HG03280 (cell line): ENCODE measurements around the gene TRUB2.

Source experiments
- ATAC-seq: cut with Tn5 transposase; IDR thresholded peaks from one replicate; pipeline ENCODE4 v1.9.1; 2021; ENCODE audit warnings: mild to moderate bottlenecking, moderate library complexity; ENCODE audit not compliant: unreplicated experiment

The TRUB2 gene

GRCh38 chr9:128322404-128323211 is at the start of gene TRUB2, which contains the start of gene COQ4:
TSS of gene TRUB2 (minus strand) at chr9:128322447. CDS start at chr9:128322408, 39 bp downstream.
TSS of gene COQ4 (plus strand) at chr9:128322839. CDS start at chr9:128322859, 20 bp downstream.
- peak; percentile 73 for ATAC-seq

DNA sequence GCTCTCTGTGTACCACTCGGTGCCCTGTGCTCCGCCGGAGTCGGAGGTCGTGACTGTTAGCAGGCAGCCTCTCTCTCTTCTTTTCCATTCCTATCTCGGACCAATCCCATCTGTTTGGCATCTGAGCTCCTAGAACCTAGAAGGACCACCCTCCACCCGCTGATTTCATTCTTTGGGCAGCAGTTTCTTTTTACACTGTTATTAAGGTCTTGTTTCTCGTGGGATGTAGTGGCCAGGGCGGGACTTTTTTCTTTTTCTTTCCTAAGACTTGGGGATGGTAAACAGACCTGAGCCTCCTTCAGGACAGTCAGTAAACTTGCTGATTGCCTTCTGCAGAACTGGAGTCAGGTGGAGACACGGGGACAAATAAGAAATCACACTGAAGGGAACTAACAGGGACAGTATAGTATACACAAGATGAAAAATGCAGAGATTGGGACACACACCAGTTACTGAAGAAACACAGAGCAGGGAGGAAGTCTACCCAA is 49.4 kb upstream of the TRUB2 start:
- ATAC-seq = no peak

DNA sequence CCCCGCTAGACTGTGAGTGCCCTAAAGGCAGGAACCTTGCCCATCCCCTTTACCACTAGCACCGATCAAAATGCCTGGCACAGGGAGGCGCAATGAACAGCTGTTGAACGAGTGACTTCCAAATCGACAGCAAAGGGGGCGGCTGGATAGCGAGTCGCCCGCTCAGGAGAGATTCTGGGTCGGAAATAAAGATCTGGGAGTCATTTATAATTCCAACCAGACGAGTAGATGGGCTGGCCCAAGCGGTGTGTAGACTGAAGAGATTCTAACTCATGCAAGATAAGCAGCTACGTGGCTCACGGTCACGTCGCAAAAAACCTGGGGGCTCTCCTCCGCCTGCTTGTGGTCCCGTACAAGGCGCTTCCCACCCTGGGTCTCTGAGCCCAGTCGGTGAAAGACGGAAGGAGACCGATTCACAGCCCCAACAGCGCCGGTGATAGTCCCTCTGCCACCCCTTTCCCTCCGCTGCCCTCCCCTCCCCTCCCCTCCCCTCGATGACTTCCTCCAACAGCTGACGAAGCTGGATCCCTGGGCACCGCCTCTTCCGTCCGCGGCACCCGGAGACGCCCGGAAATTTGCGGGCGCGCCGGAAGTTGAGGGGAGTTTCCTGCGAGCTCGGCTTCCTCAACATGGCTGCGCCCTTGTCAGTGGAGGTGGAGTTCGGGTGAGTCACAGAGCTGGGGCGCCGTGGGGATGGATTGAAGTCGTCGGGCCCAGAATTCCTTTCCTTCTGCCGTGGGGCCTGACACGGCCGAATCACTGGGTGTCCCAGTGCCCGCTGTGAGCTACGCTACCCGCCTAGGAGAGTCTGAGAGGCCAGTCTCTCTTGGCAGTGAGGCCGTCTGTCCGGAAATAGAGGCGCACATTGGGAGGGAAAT is 48.7 kb upstream of the TRUB2 start, which contains the start of gene URM1:
TSS of gene URM1 (plus strand) at position 623 of the 878 bp plus-strand sequence. CDS start at position 630, 7 bp downstream.
- peak; percentile 96 for ATAC-seq

DNA sequence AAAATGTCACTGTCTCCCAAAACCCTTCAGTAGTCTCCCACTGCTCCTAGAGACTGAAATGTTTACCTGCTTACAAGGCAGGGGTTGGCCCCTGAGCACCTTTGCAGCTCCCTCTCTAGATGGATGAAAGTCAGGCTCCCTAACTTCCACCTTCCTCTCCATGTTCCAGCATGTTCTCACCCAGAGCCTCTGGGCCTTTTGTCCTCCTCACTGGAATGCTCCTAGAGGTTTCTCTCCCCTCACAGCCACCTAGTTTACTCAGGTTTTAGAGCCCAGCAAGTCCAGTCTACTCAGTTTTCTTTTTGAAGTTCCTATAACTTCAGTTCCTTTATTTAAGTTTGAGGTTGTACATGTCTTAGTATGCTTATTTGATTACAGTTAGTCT is 48.1 kb upstream of the TRUB2 start:
- no peak for ATAC-seq

DNA sequence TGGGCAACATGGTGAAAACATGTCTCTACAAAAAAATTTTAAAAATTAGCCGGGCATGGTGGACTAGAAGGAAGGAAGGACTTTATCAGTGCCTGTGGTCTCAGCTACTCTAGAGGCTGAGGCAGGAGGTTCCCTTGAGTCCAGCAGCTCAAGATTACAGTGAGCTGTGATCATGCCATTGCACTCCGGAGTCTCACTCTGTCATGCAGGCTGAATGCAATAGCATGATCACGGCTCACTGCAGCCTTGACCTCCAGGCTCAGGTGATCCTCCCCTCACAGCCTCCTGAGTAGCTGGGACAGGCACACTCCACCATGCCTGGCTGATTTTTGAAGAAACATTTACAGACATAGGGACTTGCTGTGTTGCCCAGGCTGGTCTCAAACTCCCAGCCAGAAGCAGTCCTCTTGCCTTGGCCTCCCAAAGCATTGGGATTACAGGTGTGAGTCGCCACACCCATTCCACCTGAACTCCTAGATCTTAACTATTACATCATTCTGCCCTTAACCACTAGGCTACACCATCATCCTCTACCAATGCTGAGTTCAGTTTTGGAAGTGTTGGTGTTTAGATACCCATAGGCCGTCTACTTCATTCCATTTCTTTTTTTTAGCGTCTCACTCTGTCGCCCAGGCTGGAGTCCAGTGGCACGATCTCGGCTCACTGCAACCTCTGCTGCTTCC is 46.9 kb upstream of the TRUB2 start:
- no peak for ATAC-seq

DNA sequence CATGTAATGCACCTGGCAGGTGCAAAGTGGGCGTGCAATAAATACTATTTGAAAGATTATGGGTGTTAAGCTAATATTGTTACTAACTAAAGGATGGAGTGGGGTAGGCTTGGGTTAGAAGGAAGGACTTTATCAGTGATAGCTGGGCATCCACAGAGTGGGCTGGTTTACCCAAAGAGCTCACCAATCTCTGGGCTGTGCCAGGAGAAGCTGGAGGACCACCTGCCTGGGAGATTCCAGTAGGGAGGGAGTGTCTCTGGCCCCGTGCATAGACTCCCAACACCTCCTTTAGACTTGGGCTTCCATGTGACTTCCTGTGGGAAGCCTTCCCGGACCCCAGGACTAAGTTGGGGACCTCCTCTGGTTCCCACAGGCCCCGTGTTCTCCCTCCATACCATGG is 43.3 kb upstream of the TRUB2 start:
- no peak for ATAC-seq

DNA sequence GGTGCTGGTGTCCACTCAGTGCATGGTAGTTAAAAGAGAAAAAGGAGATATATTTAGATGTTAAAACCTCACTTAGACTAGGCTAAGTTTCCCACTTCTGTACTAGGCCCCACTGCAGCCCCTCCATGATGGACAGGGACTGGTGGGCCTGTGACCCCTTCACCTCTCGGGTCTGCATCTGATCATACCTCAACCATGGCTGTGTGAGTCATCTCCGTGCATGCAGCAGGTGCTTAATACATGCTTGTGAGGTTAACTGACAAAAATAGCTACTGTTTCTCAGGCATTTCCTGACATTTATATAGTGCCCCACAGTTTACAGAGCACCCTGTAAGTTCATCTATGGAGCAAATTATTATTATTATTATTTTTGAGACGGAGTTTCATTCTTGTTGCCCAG is 40.5 kb upstream of the TRUB2 start:
- no peak for ATAC-seq

- peak; percentile 65 for ATAC-seq
Measured at GRCh38 chr9:128361986-128362646, 39.9 kb upstream of the TRUB2 start.

GRCh38 chr9:128361296-128361985 is 39.2 kb upstream of the TRUB2 start:
- ATAC-seq = no peak

DNA sequence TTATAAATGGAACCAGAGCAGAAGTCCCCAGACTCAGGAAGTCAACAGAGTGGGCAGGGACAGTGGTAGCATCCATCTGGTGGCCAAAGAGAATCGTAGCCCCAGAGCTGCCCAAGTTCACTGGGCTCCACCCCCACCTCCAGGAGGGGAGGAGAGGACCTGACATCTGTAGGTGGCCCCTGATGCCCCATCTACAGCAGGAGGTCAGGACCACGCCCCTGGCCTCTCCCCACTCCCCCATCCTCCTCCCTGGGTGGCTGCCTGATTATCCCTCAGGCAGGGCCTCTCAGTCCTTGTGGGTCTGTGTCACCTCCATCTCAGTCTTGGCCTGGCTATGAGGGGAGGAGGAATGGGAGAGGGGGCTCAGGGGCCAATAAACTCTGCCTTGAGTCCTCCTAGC is 38.6 kb upstream of the TRUB2 start:
- ATAC-seq = no peak

DNA sequence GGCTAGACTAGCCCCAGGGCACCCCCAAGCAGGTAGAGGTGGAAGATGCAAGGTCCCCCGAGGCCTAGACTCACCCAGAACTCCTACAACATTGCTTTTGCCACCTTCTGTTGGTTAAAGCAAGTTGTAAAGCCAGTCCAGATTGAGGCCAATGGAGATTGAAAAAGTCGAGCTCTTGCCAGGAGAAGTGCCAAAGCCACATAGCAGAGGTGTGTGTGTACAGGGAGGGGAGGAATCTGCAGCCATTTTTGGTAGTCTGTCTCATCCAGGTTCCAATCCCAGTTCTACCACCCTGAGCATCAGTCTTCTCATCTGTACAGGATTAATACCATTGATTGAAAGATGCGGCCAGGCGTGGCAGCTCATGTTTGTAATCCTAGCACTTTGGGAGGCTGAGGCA is 36.6 kb upstream of the TRUB2 start:
- ATAC-seq = no peak

DNA sequence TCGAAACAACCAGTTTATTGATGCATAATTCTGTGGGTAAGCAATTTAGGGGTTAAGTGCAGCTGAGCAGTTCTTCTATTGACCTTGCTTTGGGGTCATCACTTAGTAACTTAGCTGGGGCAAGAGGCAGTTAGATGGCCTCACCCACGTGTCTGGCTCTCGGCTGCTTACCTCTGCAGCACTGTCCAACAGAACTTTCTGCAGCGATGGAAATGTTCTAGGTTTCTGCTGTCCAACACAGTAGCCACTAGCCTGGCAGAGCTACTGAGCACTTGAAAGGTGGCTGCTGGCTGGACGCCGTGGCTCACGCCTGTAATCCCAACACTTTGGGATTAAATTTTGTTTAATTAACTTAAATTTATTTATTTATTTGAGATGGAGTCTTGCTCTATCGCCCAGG is 35.8 kb upstream of the TRUB2 start:
- ATAC-seq = no peak

GRCh38 chr9:128355451-128355850 is 33.2 kb upstream of the TRUB2 start:
- no peak for ATAC-seq

GRCh38 chr9:128349772-128350171 is 27.5 kb upstream of the TRUB2 start:
- no peak for ATAC-seq

DNA sequence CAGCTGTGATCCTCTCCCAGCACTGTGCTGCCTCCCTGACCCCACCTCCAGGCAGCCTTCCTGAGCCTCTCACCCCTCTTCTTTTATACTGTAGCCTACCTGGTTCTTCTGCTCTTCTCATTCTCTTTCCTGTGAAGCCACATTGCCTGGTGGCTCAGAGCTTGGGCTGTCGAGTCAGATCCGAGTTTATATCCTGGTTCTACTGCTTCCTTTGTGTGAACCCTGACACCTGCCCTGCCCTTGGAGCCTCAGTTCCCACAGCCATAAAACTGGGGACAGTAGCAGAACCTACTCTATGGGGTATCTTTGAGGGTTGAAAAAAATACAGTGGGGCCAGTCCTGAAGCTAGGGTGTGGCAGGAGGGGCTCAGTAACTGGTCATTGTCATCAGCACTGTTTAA is 26.9 kb upstream of the TRUB2 start:
- no peak for ATAC-seq

- no peak for ATAC-seq
Measured at GRCh38 chr9:128344931-128345605, 22.8 kb upstream of the TRUB2 start.

DNA sequence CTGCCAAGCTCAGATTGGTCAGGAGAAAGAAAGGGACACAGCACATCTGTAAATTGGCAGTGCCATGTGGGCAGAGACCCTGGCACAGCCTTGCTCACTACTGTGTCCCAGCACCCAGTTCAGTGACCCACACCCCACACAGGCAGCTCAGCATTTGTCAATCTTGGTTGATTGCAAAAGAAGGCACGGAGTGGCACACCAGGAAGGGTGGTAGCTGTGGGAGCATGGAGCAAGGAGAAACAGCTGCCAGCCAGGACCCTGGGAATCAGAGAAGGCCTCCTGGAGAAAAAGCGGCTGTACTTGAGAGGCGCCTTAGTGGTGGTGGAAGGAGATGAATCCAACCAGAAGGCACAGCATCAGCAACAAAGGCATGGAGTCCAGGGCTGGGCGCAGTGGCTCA is 21.6 kb upstream of the TRUB2 start:
- ATAC-seq = no peak

- ATAC-seq = no peak
Measured at GRCh38 chr9:128342971-128343680, 20.9 kb upstream of the TRUB2 start.

GRCh38 chr9:128341435-128341849 is 19.2 kb upstream of the TRUB2 start:
- no peak for ATAC-seq
